Astrocyte of the spinal cord (primary cell): Measurements from ENCODE around the gene ACTN2.

ENCODE experiments used
- DNase-seq: peaks from one replicate; pipeline ENCODE4 v3.0.0; 2011; ENCODE audit warnings: low read depth, low spot score
- H3K4me3 ChIP-seq: 2 replicates; pipeline ENCODE4 v1.5.1; 2011; ENCODE audit warnings: low read depth, mild to moderate bottlenecking, low read length, moderate library complexity
- in situ Hi-C: cut with HindIII; loops from 2 replicates; pipeline ENCODE4 v1.10.0; 2017; ENCODE audit warnings: low sequenced_read_pairs
- TF ChIP-seq, protein P1 (sequence below): IDR thresholded peaks from 2 replicates; pipeline ENCODE4 v1.5.1; 2012; ENCODE audit warnings: low read depth, mild to moderate bottlenecking, low read length, inconsistent platforms

The ACTN2 gene

DNA sequence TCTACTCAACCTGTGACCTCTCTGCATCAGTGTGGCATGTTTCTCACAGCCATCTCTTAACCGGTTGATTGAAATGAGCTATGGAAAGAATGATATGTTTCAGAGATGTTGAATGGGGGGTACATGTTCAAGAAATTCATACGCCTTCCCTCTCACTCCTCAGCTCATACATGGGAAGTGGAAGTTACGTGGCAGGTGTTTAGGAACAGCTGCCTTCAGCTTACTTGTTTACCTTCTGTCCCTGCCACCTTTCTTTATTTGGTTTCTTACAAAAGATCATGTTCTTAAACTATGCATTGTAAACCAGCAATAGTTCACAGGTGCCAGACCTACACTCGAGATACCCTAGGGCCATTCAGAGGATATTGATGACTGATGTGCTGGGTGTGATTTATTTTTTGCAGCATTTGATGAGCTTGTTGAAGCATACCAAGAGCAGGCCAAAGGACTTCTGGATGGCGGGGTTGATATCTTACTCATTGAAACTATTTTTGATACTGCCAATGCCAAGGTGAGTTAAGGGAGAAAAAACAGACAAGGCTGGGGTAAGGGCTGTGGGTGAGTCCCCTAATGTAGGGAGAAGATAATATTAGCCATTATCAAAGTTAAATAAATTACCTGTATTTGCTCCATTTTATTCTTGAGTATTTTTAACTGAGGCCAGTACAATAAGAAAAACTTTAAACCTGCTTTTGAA lies 126.2 kb downstream of the ACTN2 start:
- in situ Hi-C loops: no loop called here
- no peak for DNase-seq
- TF ChIP-seq, protein P1, sequence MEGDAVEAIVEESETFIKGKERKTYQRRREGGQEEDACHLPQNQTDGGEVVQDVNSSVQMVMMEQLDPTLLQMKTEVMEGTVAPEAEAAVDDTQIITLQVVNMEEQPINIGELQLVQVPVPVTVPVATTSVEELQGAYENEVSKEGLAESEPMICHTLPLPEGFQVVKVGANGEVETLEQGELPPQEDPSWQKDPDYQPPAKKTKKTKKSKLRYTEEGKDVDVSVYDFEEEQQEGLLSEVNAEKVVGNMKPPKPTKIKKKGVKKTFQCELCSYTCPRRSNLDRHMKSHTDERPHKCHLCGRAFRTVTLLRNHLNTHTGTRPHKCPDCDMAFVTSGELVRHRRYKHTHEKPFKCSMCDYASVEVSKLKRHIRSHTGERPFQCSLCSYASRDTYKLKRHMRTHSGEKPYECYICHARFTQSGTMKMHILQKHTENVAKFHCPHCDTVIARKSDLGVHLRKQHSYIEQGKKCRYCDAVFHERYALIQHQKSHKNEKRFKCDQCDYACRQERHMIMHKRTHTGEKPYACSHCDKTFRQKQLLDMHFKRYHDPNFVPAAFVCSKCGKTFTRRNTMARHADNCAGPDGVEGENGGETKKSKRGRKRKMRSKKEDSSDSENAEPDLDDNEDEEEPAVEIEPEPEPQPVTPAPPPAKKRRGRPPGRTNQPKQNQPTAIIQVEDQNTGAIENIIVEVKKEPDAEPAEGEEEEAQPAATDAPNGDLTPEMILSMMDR: no peak
- H3K4me3 ChIP-seq: no peak overlapping the region
